GM12878 (cell line): Measurements from ENCODE around the gene SYT1. TPM values are rescaled to one million over a fixed set of nuclear protein-coding genes. Genes with fewer than 3 reads are reported as not detected.

Experiments
- ATAC-seq: fragments of 200-7000 bp; cut with Tn5 transposase; 3 replicates; pipeline ENCODE4 v1.9.1; 2020; ENCODE audit warnings: mild to moderate bottlenecking, moderate library complexity
- BruUV-seq: library from RNA; stranded (reverse); fragments of 400-500 nt; replicated peaks from 2 replicates; lab custom pipeline; 2021; lab: Mats Ljungman, UMichigan
- CTCF ChIA-PET: fragments of 300-600 bp; sonication (Branson Sonifier 250); formaldehyde crosslinking; extraction: SDS; loops from one replicate; lab custom pipeline; 2021; ENCODE audit warnings: inconsistent platforms; lab: Yijun Ruan, JAX
- POLR2A ChIA-PET: fragments of 350-600 bp; formaldehyde crosslinking; extraction: SDS; loops from one replicate; lab custom pipeline; 2021; ENCODE audit warnings: inconsistent platforms; lab: Charles Lee
- RAD21 ChIA-PET: fragments of 300-600 bp; sonication (Branson Sonifier 250); formaldehyde crosslinking; loops from one replicate; lab custom pipeline; 2023; ENCODE audit warnings: antibody characterized with exemption; ENCODE audit not compliant: unreplicated experiment; lab: Charles Lee
- SMC1A ChIA-PET: fragments of 300-600 bp; sonication (Branson Sonifier 250); formaldehyde crosslinking; loops from one replicate; lab custom pipeline; 2023; ENCODE audit not compliant: unreplicated experiment, uncharacterized antibody; lab: Charles Lee
- DNase-seq: peaks from one replicate; pipeline ENCODE4 v3.0.0-alpha.2; 2011; ENCODE audit warnings: low read depth, low spot score
- FAIRE-seq: peaks from 3 replicates; lab custom pipeline; 2011; peaks lifted over from hg19 to GRCh38; lab: Jason Lieb, UNC
- H2AFZ ChIP-seq: 2 replicates; pipeline ENCODE4 v1.6.0; 2011; ENCODE audit warnings: low read depth, low read length, control low read depth; ENCODE audit not compliant: control insufficient read depth
- H3K27ac ChIP-seq: 2 replicates; pipeline ENCODE4 v1.5.1; 2011; ENCODE audit warnings: control low read depth; ENCODE audit not compliant: control insufficient read depth, insufficient read depth
- H3K27me3 ChIP-seq, 2 experiments: replicated peaks in 1 of 2; 2 replicates each; pipeline versions ENCODE4 v1.6.0 to v1.6.1; 2011; ENCODE audit warnings: low read length in 1 of 2; ENCODE audit not compliant: control insufficient read depth in 2 of 2, insufficient read depth in 2 of 2
- H3K36me3 ChIP-seq, 2 experiments: 2 replicates each; pipeline ENCODE4 v1.5.1; 2011; ENCODE audit warnings: low read length in 1 of 2; ENCODE audit not compliant: control insufficient read depth in 2 of 2, insufficient read depth in 2 of 2
- H3K4me1 ChIP-seq: 2 replicates; pipeline ENCODE4 v1.6.1; 2011; ENCODE audit warnings: mild to moderate bottlenecking, low read length, moderate library complexity, mixed read lengths; ENCODE audit not compliant: control insufficient read depth, insufficient read depth
- H3K4me2 ChIP-seq: 2 replicates; pipeline ENCODE4 v1.6.0; 2011; ENCODE audit warnings: control low read depth; ENCODE audit not compliant: control insufficient read depth, insufficient read depth
- H3K4me3 ChIP-seq: fragments of 200-600 bp; sonication (generic); 2 replicates; pipeline ENCODE4 v1.5.1; 2016
- H3K79me2 ChIP-seq: 2 replicates; pipeline ENCODE4 v1.6.0; 2011; ENCODE audit warnings: low read length; ENCODE audit not compliant: control insufficient read depth, insufficient read depth
- H3K9ac ChIP-seq: 2 replicates; pipeline ENCODE4 v1.8.0; 2011; ENCODE audit warnings: low read length, control low read depth, mixed read lengths; ENCODE audit not compliant: control insufficient read depth, insufficient read depth
- H3K9me3 ChIP-seq: replicated peaks from 3 replicates; pipeline ENCODE4 v1.5.1; 2011; ENCODE audit warnings: mild to moderate bottlenecking, low read length; ENCODE audit not compliant: control insufficient read depth, insufficient read depth
- H4K20me1 ChIP-seq: 2 replicates; pipeline ENCODE4 v1.6.0; 2011; ENCODE audit not compliant: control insufficient read depth, insufficient read depth
- ATF7 ChIP-seq: fragments of 450-650 bp; IDR thresholded peaks from 2 replicates; pipeline ENCODE4 v1.6.1; 2016; ENCODE audit warnings: low read depth, mild to moderate bottlenecking
- IKZF2 ChIP-seq, 2 experiments: fragments of 450-650 bp; IDR thresholded peaks; 2 replicates each; pipeline ENCODE4 v1.6.1; 2017; ENCODE audit warnings: mild to moderate bottlenecking in 2 of 2, moderate library complexity in 2 of 2
- KAT2A ChIP-seq: conservative IDR thresholded peaks from 2 replicates; pipeline ENCODE4 v1.6.1; 2011; ENCODE audit warnings: low read depth, low read length; ENCODE audit not compliant: control insufficient read depth
- NR2F1 ChIP-seq: fragments of 450-650 bp; conservative IDR thresholded peaks from 2 replicates; pipeline ENCODE4 v1.6.1; 2017; ENCODE audit warnings: mild to moderate bottlenecking
- RB1 ChIP-seq: fragments of 450-650 bp; formaldehyde crosslinking; IDR thresholded peaks from 2 replicates; pipeline ENCODE4 v1.6.1; 2017; ENCODE audit warnings: mild to moderate bottlenecking, borderline replicate concordance
- USF1 ChIP-seq: IDR thresholded peaks from 2 replicates; pipeline ENCODE4 v1.6.1; 2011; ENCODE audit warnings: borderline replicate concordance, low read depth, mild to moderate bottlenecking, moderate library complexity, mixed read lengths, low read length; ENCODE audit not compliant: insufficient read depth; ENCODE audit errors: extremely low read length
- WGBS: methylation state at CpG from one replicate; pipeline ENCODE4 v1.1.6; 2016; ENCODE audit warnings: low lambda C conversion rate; ENCODE audit not compliant: insufficient replicate concordance, insufficient coverage; ENCODE audit errors: missing lambda C conversion rate; 5-methylcytosine and 5-hydroxymethylcytosine counted together
- in situ Hi-C: fragments of 300-500 bp; cut with MboI; formaldehyde crosslinking; loops from 9 replicates; pipeline ENCODE4 v1.14.3; 2018; ENCODE audit warnings: mixed read lengths
- intact Hi-C: fragments of 100-400 bp; cut with micrococcal nuclease; formaldehyde crosslinking; loops from one replicate; pipeline ENCODE4 v1.14.2; 2022; ENCODE audit not compliant: unreplicated experiment
- polyA plus RNA-seq, 11 experiments: library from polyadenylated mRNA; depleted of rRNA in 4 of 11; unstranded in 6 of 11; stranded (reverse) in 5 of 11; fragments of >200 nt; fragmentation: Nextera tagmentation in 4 of 11; fragmentation: Illumina TruSeq in 1 of 11; extraction: Ambion mirVana in 4 of 11; extraction: Trizol in 1 of 11; gene quantifications; 1 replicate in 1 of 11; 2 replicates in 10 of 11; pipeline versions ENCODE4 v1.2.1 to v1.2.3, GENCODE V29; 2011 to 2016; ENCODE audit warnings: inconsistent platforms in 2 of 11, missing spikeins in 2 of 11, low read depth in 1 of 11
- total RNA-seq, 4 experiments: library from RNA; depleted of rRNA in 3 of 4; stranded (reverse); fragments of >200 nt in 3 of 4; fragmentation: Illumina TruSeq in 1 of 4; extraction: Trizol in 1 of 4; gene quantifications; 2 replicates each; pipeline versions ENCODE4 v1.2.1 to v1.2.3, GENCODE V29; 2013 to 2021

SYT1 gene
- total and polyA plus RNA-seq, 10 of the 15 experiments (the other 5 are each of a cell fraction or from before 2014, with no cell fraction given) = 0.10 to 0.28 TPM; not detected in 8

GRCh38 chr12:78898416-78898815 lies 33.8 kb downstream of the SYT1 start:
- no peak for TF ChIP-seq RB1
- TF ChIP-seq USF1 = no peak
- no peak for TF ChIP-seq NR2F1
- TF ChIP-seq KAT2A = no peak
- ChIA-PET SMC1A (no interaction called here), POLR2A (no interaction called here), CTCF (no interaction called here), RAD21 (no interaction called here)
- ATAC-seq (no peak), DNase-seq (no peak), FAIRE-seq (no peak)
- H3K27me3 ChIP-seq = no peaks in the 10 kb centered on the region
- H2AFZ ChIP-seq = no peak overlapping the region
- BruUV-seq = no TSS peak
- H4K20me1 ChIP-seq = no peaks in the 10 kb centered on the region
- H3K4me2 ChIP-seq = no peak overlapping the region
- no peak overlapping the region for H3K9ac ChIP-seq
- no peaks in the 10 kb centered on the region for H3K79me2 ChIP-seq
- in situ Hi-C loops = no loop called here
- no peaks in the 10 kb centered on the region for H3K4me1 ChIP-seq
- intact Hi-C loops = no loop called here
- H3K9me3 ChIP-seq = no peaks in the 10 kb centered on the region
- no peaks in the 10 kb centered on the region for H3K36me3 ChIP-seq
- no peak overlapping the region for H3K4me3 ChIP-seq
- 0% methylated on average over 1 of the region's 1 CpG for WGBS
- no peak overlapping the region for H3K27ac ChIP-seq

- no peak for ATAC-seq
- no TSS peak for BruUV-seq
- 0% methylated on average over 1 of the region's 1 CpG for WGBS
Measured at GRCh38 chr12:78914859-78915331, 50.3 kb downstream of the SYT1 start.

More at GRCh38 chr12:78914859-78915331, 50.3 kb downstream of the SYT1 start:
- Histone ChIP-seq H2AFZ (no peak overlapping the region), H3K9ac (no peak overlapping the region), H3K27me3 (no peaks in the 10 kb centered on the region; a peak in 1 of 4 replicates), H3K9me3 (no peaks in the 10 kb centered on the region), H4K20me1 (no peaks in the 10 kb centered on the region), H3K27ac (no peak overlapping the region), H3K4me2 (no peak overlapping the region), H3K36me3 (no peaks in the 10 kb centered on the region)
- intact Hi-C loops = no loop called here
- SMC1A ChIA-PET = interaction anchor here (0.5 kb wide), 1 partner anchor 503 kb away, joined by 3 read pairs; no protein-coding TSS in a partner anchor
- TF ChIP-seq ATF7 (0 out of 2 replicates have a peak, but pooled peaks have one; percentile 21), IKZF2 (IDR thresholded peaks at IDR 0.05) (no peak)
- TF ChIP-seq, all 136 proteins: peak for 1
- H3K79me2 ChIP-seq = no peaks in the 10 kb centered on the region
- H3K4me1 ChIP-seq = no peaks in the 10 kb centered on the region
- in situ Hi-C loops = no loop called here
- no peak overlapping the region for H3K4me3 ChIP-seq
- FAIRE-seq (no peak), DNase-seq (no peak)
- ChIA-PET RAD21 (no interaction called here), POLR2A (no interaction called here), CTCF (no interaction called here)
